Prostate gland (tissue), 2 donors: ENCODE data around the gene LGALS1.

ENCODE experiments used
- POLR2A ChIP-seq: fragments of 450-650 bp; IDR thresholded peaks from one replicate; pipeline ENCODE4 v1.6.1; 2016; ENCODE audit warnings: antibody characterized with exemption, mild to moderate bottlenecking
- TF ChIP-seq, protein P1 (sequence below), 4 experiments: fragments of 200-600 bp in 2 of 4; fragments of 450-650 bp in 2 of 4; sonication (generic) in 2 of 4; IDR thresholded peaks; 1 replicate in 3 of 4; 2 replicates in 1 of 4; pipeline ENCODE4 v1.5.1; 2016 to 2019; ENCODE audit warnings: antibody characterized with exemption in 4 of 4, mild to moderate bottlenecking in 2 of 4, moderate library complexity in 2 of 4

DNA sequence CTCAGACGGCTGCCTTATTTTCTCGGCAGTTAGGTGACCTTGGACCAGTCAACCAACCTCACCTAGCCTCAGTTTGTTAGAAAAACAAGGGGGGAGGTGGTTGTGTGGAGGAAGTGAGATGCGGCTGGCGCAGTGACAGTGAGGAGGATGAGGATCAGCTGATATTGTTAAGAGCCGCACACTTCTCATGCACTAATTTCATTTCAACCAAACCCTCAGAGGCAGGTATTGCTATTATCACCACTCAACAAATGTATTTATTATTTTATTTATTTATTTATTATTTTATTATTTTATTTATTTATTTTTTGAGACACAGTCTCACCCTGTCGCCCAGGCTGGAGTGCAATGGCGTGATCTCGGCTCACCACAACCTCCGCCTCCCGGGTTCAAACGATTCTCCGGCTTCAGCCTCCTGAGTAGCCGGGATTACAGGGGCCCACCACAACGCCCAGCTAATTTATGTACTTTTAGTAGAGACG, 2.1 kb downstream of the LGALS1 start:
- no peak for TF ChIP-seq POLR2A
- TF ChIP-seq, protein P1, sequence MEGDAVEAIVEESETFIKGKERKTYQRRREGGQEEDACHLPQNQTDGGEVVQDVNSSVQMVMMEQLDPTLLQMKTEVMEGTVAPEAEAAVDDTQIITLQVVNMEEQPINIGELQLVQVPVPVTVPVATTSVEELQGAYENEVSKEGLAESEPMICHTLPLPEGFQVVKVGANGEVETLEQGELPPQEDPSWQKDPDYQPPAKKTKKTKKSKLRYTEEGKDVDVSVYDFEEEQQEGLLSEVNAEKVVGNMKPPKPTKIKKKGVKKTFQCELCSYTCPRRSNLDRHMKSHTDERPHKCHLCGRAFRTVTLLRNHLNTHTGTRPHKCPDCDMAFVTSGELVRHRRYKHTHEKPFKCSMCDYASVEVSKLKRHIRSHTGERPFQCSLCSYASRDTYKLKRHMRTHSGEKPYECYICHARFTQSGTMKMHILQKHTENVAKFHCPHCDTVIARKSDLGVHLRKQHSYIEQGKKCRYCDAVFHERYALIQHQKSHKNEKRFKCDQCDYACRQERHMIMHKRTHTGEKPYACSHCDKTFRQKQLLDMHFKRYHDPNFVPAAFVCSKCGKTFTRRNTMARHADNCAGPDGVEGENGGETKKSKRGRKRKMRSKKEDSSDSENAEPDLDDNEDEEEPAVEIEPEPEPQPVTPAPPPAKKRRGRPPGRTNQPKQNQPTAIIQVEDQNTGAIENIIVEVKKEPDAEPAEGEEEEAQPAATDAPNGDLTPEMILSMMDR (IDR thresholded peaks at IDR 0.05): no peak
